Spleen (tissue), 11 donors: ENCODE results near the gene ASIC4. TPM values are rescaled to one million over a fixed set of nuclear protein-coding genes. Genes with fewer than 3 reads are reported as not detected.

ENCODE experiments used
- DNase-seq: peaks from one replicate; pipeline ENCODE4 v3.0.0-alpha.2; 2020
- H3K27ac ChIP-seq, 8 donors: fragments of 200-600 bp; sonication (generic) in 7 of 8; 1 replicate in 4 of 8; 2 replicates in 4 of 8; pipeline versions ENCODE4 v1.5.0 to v1.8.0; 2016 to 2021; ENCODE audit warnings: inconsistent platforms in 4 of 8, mild to moderate bottlenecking in 4 of 8, moderate library complexity in 1 of 8
- H3K27me3 ChIP-seq, 7 donors: fragments of 200-600 bp; sonication (generic) in 6 of 7; replicated peaks in 1 of 7; 1 replicate in 4 of 7; 2 replicates in 3 of 7; pipeline versions ENCODE4 v1.5.0 to v1.8.0; 2016 to 2021; ENCODE audit warnings: inconsistent platforms in 3 of 7, mild to moderate bottlenecking in 1 of 7
- H3K36me3 ChIP-seq, 6 donors: fragments of 200-600 bp; sonication (generic) in 5 of 6; 1 replicate in 4 of 6; 2 replicates in 2 of 6; pipeline versions ENCODE4 v1.5.0 to v1.8.0; 2016 to 2021; ENCODE audit warnings: inconsistent platforms in 2 of 6
- H3K4me1 ChIP-seq, 6 donors: fragments of 200-600 bp; sonication (generic) in 5 of 6; 1 replicate in 3 of 6; 2 replicates in 3 of 6; pipeline versions ENCODE4 v1.5.0 to v1.8.0; 2016 to 2021; ENCODE audit warnings: inconsistent platforms in 3 of 6
- H3K4me3 ChIP-seq, 8 donors: fragments of 200-600 bp; sonication (generic) in 7 of 8; 1 replicate in 4 of 8; 2 replicates in 4 of 8; pipeline versions ENCODE4 v1.5.0 to v1.8.0; 2016 to 2021; ENCODE audit warnings: inconsistent platforms in 4 of 8, mild to moderate bottlenecking in 4 of 8, moderate library complexity in 2 of 8
- H3K9me3 ChIP-seq, 8 donors: fragments of 200-600 bp; sonication (generic) in 7 of 8; 1 replicate in 4 of 8; 2 replicates in 4 of 8; pipeline versions ENCODE4 v1.5.0 to v1.8.0; 2016 to 2021; ENCODE audit warnings: inconsistent platforms in 4 of 8
- POLR2A ChIP-seq, 3 donors: fragments of 450-650 bp; IDR thresholded peaks; one replicate each; pipeline ENCODE4 v1.5.1; 2017; ENCODE audit warnings: antibody characterized with exemption in 3 of 3, mild to moderate bottlenecking in 1 of 3
- POLR2AphosphoS5 ChIP-seq, 3 donors: sonication (generic); formaldehyde crosslinking; IDR thresholded peaks; one replicate each; pipeline ENCODE4 v1.5.1; 2017; ENCODE audit warnings: antibody characterized with exemption in 3 of 3
- WGBS, 5 donors: extraction: QIAGEN DNeasy Blood & Tissue Kit in 3 of 5; methylation state at CpG; one replicate each; pipeline versions ENCODE4 v1.1.5 to v1.1.7; 2013 to 2018; 5-methylcytosine and 5-hydroxymethylcytosine counted together
- intact Hi-C: fragments of 100-400 bp; cut with DNase I; formaldehyde crosslinking; loops from one replicate; pipeline ENCODE4 v1.15.0; 2023; ENCODE audit warnings: low total_unique reads
- polyA plus RNA-seq, 3 donors: library from polyadenylated mRNA; stranded (reverse); fragments of 200-250 nt; gene quantifications; one replicate each; pipeline ENCODE4 v1.2.1, GENCODE V29; 2013
- total RNA-seq, 7 donors: library from RNA; depleted of rRNA in 3 of 7; stranded (reverse); fragments of >200 nt in 3 of 7; fragmentation: NEBNext Ultra II Directional in 4 of 7; extraction: Animal tissue kit (Norgen Biotek cat#: 25700) in 4 of 7; gene quantifications; one replicate each; pipeline versions ENCODE4 v1.1.0 to v1.2.1, GENCODE V29; 2016 to 2021
- TF ChIP-seq, protein P1 (sequence below), 11 experiments: fragments of 200-600 bp in 7 of 11; fragments of 450-650 bp in 4 of 11; sonication (generic) in 4 of 11; IDR thresholded peaks in 8 of 11; conservative IDR thresholded peaks in 3 of 11; 1 replicate in 7 of 11; 2 replicates in 4 of 11; pipeline versions ENCODE4 v1.4.0 to v1.8.0; 2016 to 2021; ENCODE audit warnings: antibody characterized with exemption in 11 of 11, inconsistent platforms in 4 of 11, mild to moderate bottlenecking in 1 of 11
- donor health status: healthy with polysubstance abuse.
- donor health status: DM: no; HTN: no; CAD: no; lungs with moderate emphysema.
- donor health status: DM: no; HTN: no; CAD: no.
- donor health status: Bipolar disorder and iron deficiency.
- donor health status: healthy.
- donor health status: DM: no; HTN: no; CAD: no.
- donor health status: DM: yes; HTN: yes; CAD: no.

Gene ASIC4
- total and polyA plus RNA-seq, 10 donors: 0.04 to 0.32 (median 0.05) TPM; not detected in 6

GRCh38 chr2:219570924-219571310 is 56.6 kb downstream of the ASIC4 start:
- no peak for DNase-seq
- intact Hi-C loops: no loop called here
- Histone ChIP-seq H3K4me3 (peak overlapping the region; percentile 46 to 78 (median 54)), H3K9me3 (no peaks in the 10 kb centered on the region), H3K27ac (peak overlapping the region in 7 of 8 donors; percentile 38 to 80 (median 75)), H3K27me3 (peaks cover 0 to 70% (median 21%) of the 10 kb centered on the region in 7 donors), H3K36me3 (peaks cover 0 to 12% (median 0%) of the 10 kb centered on the region in 6 donors), H3K4me1 (peaks cover 0 to 22% (median 20%) of the 10 kb centered on the region in 6 donors)
- TF ChIP-seq POLR2A (IDR thresholded peaks at IDR 0.05) (no peak), POLR2AphosphoS5 (IDR thresholded peaks at IDR 0.05) (no peak)
- TF ChIP-seq, protein P1, sequence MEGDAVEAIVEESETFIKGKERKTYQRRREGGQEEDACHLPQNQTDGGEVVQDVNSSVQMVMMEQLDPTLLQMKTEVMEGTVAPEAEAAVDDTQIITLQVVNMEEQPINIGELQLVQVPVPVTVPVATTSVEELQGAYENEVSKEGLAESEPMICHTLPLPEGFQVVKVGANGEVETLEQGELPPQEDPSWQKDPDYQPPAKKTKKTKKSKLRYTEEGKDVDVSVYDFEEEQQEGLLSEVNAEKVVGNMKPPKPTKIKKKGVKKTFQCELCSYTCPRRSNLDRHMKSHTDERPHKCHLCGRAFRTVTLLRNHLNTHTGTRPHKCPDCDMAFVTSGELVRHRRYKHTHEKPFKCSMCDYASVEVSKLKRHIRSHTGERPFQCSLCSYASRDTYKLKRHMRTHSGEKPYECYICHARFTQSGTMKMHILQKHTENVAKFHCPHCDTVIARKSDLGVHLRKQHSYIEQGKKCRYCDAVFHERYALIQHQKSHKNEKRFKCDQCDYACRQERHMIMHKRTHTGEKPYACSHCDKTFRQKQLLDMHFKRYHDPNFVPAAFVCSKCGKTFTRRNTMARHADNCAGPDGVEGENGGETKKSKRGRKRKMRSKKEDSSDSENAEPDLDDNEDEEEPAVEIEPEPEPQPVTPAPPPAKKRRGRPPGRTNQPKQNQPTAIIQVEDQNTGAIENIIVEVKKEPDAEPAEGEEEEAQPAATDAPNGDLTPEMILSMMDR (IDR thresholded peaks at IDR 0.05 in 8 of 11, conservative IDR thresholded peaks at IDR 0.05 in 3 of 11): no peak
- WGBS, 5 donors: 0 to 2% (median 1%) methylated on average over 21 to 54 of the region's 55 CpGs

GRCh38 chr2:219571311-219572236 is 57.3 kb downstream of the ASIC4 start, which contains the start of gene OBSL1:
Gene OBSL1 (minus strand): TSS chr2:219571539. CDS start chr2:219571232, 307 bp downstream.
- no peaks in the 10 kb centered on the region for H3K9me3 ChIP-seq
- H3K27me3 ChIP-seq: peaks cover 0 to 74% (median 21%) of the 10 kb centered on the region in 7 donors
- H3K4me1 ChIP-seq: peaks cover 0 to 22% (median 20%) of the 10 kb centered on the region in 6 donors
- intact Hi-C loops: no loop called here
- WGBS, 5 donors: 10 to 47% (median 16%) methylated on average over 11 to 42 of the region's 42 CpGs
- peaks cover 0 to 12% (median 0%) of the 10 kb centered on the region in 6 donors for H3K36me3 ChIP-seq
- peak within 1 kb of the TSS; percentile 46 to 78 (median 54) for H3K4me3 ChIP-seq
- TF ChIP-seq, protein P1 (IDR thresholded peaks at IDR 0.05 in 8 of 11, conservative IDR thresholded peaks at IDR 0.05 in 3 of 11): no peak
- TF ChIP-seq POLR2AphosphoS5 (IDR thresholded peaks at IDR 0.05): peak in 2 of 3 donors; percentile 48 to 54
- no peak for TF ChIP-seq POLR2A (IDR thresholded peaks at IDR 0.05)
- H3K27ac ChIP-seq: peak within 1 kb of the TSS in 7 of 8 donors; percentile 38 to 80 (median 75)
- no peak for DNase-seq

DNA sequence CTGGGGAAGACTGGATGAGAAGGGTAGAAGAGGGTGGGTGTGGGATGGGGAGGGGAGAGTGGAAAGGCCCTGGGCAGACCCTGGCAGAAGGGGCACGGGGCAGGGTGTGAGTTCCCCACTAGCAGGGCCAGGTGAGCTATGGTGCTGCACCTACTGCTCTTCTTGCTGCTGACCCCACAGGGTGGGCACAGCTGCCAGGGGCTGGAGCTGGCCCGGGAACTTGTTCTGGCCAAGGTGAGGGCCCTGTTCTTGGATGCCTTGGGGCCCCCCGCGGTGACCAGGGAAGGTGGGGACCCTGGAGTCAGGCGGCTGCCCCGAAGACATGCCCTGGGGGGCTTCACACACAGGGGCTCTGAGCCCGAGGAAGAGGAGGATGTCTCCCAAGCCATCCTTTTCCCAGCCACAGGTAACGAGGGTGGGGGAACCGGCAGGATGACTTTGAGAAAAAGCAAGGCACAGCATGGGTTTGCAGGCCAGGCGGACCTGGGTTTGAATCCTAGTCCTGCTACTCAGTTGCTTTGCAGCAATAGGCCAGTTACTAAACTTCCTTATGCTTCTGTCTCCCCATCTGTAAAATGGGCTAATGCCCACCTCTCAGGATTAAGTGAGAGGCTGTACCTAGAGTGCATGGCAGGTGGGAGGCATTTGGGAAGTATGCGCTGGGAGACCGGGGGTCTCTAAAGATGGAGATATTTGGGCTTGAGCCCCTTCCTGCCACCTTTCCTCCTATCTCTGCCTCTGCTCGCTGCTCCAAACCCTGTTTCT is 58.1 kb downstream of the ASIC4 start, which contains the start of gene INHA:
Gene INHA (plus strand): TSS at position 74 of the 765 bp plus-strand sequence. CDS start 65 bp downstream, at position 139.
- intact Hi-C loops: no loop called here
- peak within 1 kb of the TSS in 7 of 8 donors; percentile 38 to 80 (median 75) for H3K27ac ChIP-seq
- H3K36me3 ChIP-seq: peaks cover 0 to 4% (median 0%) of the 10 kb centered on the region in 6 donors
- WGBS, 5 donors: 75 to 91% (median 87%) methylated on average over 13 of the region's 13 CpGs
- no peak for DNase-seq
- peaks cover 0 to 82% (median 21%) of the 10 kb centered on the region in 7 donors for H3K27me3 ChIP-seq
- H3K4me3 ChIP-seq: peak within 1 kb of the TSS; percentile 46 to 78 (median 54)
- TF ChIP-seq POLR2AphosphoS5 (IDR thresholded peaks at IDR 0.05) (no peak), POLR2A (IDR thresholded peaks at IDR 0.05) (no peak)
- TF ChIP-seq, protein P1 (IDR thresholded peaks at IDR 0.05 in 8 of 11, conservative IDR thresholded peaks at IDR 0.05 in 3 of 11): no peak
- H3K9me3 ChIP-seq: no peaks in the 10 kb centered on the region
- peaks cover 0 to 22% (median 20%) of the 10 kb centered on the region in 6 donors for H3K4me1 ChIP-seq
